Measurements from ENCODE around the gene HTRA3.

DNA sequence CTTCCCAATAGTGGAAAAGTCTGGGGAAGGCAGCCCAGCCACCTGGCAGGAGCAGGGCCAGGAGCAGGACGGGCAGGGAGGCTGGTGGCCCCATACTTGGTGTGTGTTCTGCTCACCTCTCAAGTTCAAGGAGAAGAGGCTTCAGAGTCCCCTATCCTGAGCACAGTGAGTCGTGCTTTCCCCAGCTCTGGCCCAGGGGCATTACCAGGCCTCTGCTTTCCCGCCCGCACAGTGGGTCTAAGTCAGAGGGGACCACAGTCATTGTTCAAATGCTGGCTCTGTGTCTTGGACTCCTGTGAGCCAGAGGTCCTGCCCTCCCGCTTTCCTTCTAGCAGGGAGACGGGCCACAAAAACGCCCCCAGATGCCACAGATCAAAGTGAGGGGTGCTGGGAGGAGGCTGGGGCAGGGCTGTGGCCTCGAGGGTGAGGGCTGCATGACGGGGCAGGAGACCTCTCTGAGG lies 27.6 kb downstream of the HTRA3 start:
- TF ChIP-seq, protein P1, sequence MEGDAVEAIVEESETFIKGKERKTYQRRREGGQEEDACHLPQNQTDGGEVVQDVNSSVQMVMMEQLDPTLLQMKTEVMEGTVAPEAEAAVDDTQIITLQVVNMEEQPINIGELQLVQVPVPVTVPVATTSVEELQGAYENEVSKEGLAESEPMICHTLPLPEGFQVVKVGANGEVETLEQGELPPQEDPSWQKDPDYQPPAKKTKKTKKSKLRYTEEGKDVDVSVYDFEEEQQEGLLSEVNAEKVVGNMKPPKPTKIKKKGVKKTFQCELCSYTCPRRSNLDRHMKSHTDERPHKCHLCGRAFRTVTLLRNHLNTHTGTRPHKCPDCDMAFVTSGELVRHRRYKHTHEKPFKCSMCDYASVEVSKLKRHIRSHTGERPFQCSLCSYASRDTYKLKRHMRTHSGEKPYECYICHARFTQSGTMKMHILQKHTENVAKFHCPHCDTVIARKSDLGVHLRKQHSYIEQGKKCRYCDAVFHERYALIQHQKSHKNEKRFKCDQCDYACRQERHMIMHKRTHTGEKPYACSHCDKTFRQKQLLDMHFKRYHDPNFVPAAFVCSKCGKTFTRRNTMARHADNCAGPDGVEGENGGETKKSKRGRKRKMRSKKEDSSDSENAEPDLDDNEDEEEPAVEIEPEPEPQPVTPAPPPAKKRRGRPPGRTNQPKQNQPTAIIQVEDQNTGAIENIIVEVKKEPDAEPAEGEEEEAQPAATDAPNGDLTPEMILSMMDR (conservative IDR thresholded peaks at IDR 0.05; ENCODE audit: low read length), result no peak
- TF ChIP-seq EZH2phosphoT487 (IDR thresholded peaks at IDR 0.05; ENCODE audit: borderline replicate concordance, low read depth, low read length), result no peak
